OCI-LY1 (cell line): Measurements from ENCODE around the gene PDZD2.

Experiments
- EZH2 ChIP-seq: fragments of 200-600 bp; sonication (generic), shearing (Covaris generic); IDR thresholded peaks from 2 replicates; pipeline ENCODE4 v1.8.0; 2017; ENCODE audit warnings: borderline replicate concordance, mixed run types, mild to moderate bottlenecking, antibody characterized with exemption, low read length, moderate library complexity, mixed read lengths
- TF ChIP-seq, protein P1 (sequence below): fragments of 200-600 bp; sonication (generic), shearing (Covaris generic); IDR thresholded peaks from 2 replicates; pipeline ENCODE4 v1.5.1; 2017; ENCODE audit warnings: mild to moderate bottlenecking, antibody characterized with exemption, low read length, moderate library complexity, mixed read lengths

DNA sequence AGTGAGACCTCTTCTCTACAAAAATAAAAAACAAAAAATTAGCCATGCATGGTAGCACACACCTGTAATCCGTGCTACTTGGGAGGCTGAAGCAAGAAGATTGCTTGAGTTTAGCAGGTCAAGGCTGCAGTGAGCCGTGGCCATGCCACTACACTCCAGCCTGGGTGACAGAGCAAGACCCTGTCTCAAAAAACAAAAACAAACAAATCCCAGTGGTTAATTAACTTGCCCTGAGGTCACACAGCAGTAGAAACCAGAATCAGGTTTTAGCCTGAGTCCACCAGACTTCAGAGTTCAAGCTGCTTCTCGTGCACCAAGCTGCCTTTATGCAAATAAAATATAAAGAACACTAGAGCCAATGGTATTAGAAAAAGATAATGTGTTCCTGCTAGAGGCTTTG, 365.5 kb downstream of the PDZD2 start:
- TF ChIP-seq EZH2: no peak
- TF ChIP-seq, protein P1, sequence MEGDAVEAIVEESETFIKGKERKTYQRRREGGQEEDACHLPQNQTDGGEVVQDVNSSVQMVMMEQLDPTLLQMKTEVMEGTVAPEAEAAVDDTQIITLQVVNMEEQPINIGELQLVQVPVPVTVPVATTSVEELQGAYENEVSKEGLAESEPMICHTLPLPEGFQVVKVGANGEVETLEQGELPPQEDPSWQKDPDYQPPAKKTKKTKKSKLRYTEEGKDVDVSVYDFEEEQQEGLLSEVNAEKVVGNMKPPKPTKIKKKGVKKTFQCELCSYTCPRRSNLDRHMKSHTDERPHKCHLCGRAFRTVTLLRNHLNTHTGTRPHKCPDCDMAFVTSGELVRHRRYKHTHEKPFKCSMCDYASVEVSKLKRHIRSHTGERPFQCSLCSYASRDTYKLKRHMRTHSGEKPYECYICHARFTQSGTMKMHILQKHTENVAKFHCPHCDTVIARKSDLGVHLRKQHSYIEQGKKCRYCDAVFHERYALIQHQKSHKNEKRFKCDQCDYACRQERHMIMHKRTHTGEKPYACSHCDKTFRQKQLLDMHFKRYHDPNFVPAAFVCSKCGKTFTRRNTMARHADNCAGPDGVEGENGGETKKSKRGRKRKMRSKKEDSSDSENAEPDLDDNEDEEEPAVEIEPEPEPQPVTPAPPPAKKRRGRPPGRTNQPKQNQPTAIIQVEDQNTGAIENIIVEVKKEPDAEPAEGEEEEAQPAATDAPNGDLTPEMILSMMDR: no peak
